Ishikawa (cell line): ENCODE measurements around the gene ZKSCAN5.
A peak's percentile ranks its signal among the peaks of the same experiment; 100 is the strongest.

Experiments
- CEBPB ChIP-seq: IDR thresholded peaks from 2 replicates; pipeline ENCODE4 v1.6.1; 2012
- EGR1 ChIP-seq: IDR thresholded peaks from 2 replicates; pipeline ENCODE4 v1.6.1; 2012
- EP300 ChIP-seq: IDR thresholded peaks from 2 replicates; pipeline ENCODE4 v1.6.1; 2012; ENCODE audit warnings: borderline replicate concordance
- FOXM1 ChIP-seq: IDR thresholded peaks from 2 replicates; pipeline ENCODE4 v1.6.1; 2012; ENCODE audit warnings: low read depth, borderline replicate concordance
- NFIC ChIP-seq: IDR thresholded peaks from 2 replicates; pipeline ENCODE4 v1.6.1; 2012
- YY1 ChIP-seq: IDR thresholded peaks from 2 replicates; pipeline ENCODE4 v1.6.1; 2012; ENCODE audit warnings: low read depth
- ZBTB7A ChIP-seq: IDR thresholded peaks from 2 replicates; pipeline ENCODE4 v1.6.1; 2012; ENCODE audit warnings: low read depth
- TF ChIP-seq, protein P1 (sequence below): IDR thresholded peaks from 2 replicates; pipeline ENCODE4 v1.6.1; 2012
- TF ChIP-seq, protein P2 (sequence below): IDR thresholded peaks from 2 replicates; pipeline ENCODE4 v1.6.1; 2012

DNA sequence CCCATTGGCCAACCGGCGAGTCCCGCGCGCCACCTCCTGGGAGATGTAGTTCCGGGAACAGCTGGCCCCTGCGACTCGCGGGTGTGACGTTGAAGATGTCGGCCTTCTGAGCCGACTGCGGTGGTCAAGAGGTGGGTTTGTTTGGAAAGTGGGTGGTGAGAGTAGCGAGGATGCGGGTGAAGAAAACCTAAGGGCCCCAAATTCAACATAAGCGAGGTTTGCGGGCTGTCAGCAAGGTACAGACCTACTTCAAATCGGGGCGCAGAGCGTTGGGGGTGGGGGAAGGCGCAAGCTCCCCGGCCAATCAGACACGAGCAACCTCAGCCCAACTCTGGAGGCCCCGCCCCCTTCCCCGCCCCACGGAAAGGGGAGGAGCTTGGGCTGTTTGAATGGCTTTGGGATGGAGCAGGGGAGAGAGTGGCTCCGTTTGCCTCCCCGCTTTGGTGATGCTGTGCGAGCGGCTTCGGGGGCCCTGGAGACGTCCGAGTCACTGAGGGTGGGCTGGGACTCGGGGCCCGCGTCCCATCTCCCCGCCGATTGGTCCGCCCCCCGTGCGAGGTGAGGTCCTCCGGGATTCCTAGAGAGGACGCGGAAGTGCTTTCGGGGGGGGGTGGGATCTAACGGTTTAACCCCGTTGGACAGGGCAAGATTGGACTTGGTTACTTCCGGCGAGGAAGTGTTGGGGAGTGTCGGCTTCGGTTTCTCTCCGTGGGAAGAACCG is at the start of gene ZKSCAN5:
- TF ChIP-seq ZBTB7A (no peak), CEBPB (no peak), EGR1 (no peak), FOXM1 (no peak), YY1 (peak; percentile 36; the same call in 1 of the 2 replicates), EP300 (no peak), NFIC (no peak)
- TF ChIP-seq, protein P1, sequence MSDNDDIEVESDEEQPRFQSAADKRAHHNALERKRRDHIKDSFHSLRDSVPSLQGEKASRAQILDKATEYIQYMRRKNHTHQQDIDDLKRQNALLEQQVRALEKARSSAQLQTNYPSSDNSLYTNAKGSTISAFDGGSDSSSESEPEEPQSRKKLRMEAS: peak; percentile 31
- TF ChIP-seq, protein P2, sequence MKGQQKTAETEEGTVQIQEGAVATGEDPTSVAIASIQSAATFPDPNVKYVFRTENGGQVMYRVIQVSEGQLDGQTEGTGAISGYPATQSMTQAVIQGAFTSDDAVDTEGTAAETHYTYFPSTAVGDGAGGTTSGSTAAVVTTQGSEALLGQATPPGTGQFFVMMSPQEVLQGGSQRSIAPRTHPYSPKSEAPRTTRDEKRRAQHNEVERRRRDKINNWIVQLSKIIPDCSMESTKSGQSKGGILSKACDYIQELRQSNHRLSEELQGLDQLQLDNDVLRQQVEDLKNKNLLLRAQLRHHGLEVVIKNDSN: no peak
